Measurements from ENCODE around the gene PLPP1.

GRCh38 chr5:55429613-55430253 lies 105.0 kb downstream of the PLPP1 start:
- TF ChIP-seq POLR2A (IDR thresholded peaks at IDR 0.05) (no peak), CTCF (IDR thresholded peaks at IDR 0.05) (no peak)
